ENCODE measurements around the gene JAK2. TPM values are rescaled to one million over a fixed set of nuclear protein-coding genes. Genes with fewer than 3 reads are reported as not detected.

Gene JAK2
- total RNA-seq, 1 experiment from 2014 or later: 3.3 TPM

DNA sequence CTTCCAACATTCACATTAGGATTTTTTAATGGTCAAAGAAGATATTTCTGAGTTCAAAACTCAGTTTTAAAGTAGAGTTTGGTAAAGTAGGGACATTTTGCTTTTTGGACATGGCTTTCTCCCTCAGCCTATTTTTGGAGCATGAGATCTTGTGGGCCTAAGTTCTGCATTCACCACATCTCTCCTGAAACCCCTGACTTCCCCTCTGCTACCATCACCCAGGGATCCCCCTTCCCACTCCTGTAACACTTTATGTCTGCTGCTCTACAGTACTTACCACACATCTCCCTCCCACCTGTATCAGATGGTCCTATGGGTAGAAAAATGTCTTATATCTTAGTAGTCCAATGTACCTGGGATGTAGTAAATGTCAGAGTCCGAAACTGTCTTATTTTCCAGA lies 48.2 kb upstream of the JAK2 start:
- Mint-ChIP-seq H3K27ac (no peak overlapping the region), H3K27me3 (ENCODE audit: low read depth) (no peaks in the 10 kb centered on the region), H3K9me3 (no peaks in the 10 kb centered on the region), H3K4me3 (no peak overlapping the region), H3K36me3 (no peaks in the 10 kb centered on the region), H3K4me1 (no peaks in the 10 kb centered on the region)
- POLR2A ChIA-PET: no interaction called here
- TF ChIP-seq E2F4 (CRISPR knock-in tag; IDR thresholded peaks at IDR 0.05; ENCODE audit: borderline replicate concordance, low read depth) (no peak), NR3C1 (CRISPR knock-in tag; conservative IDR thresholded peaks at IDR 0.05; ENCODE audit: low read depth) (no peak), SP1 (CRISPR knock-in tag; conservative IDR thresholded peaks at IDR 0.05) (no peak), HMGA2 (CRISPR knock-in tag; IDR thresholded peaks at IDR 0.05) (no peak), TP53 (CRISPR knock-in tag; IDR thresholded peaks at IDR 0.05) (no peak), ERG (CRISPR knock-in tag; IDR thresholded peaks at IDR 0.05) (no peak), NFE2L1 (CRISPR knock-in tag; IDR thresholded peaks at IDR 0.05) (no peak), MLX (CRISPR knock-in tag; IDR thresholded peaks at IDR 0.05) (no peak), TEAD1 (CRISPR knock-in tag; IDR thresholded peaks at IDR 0.05) (no peak), KAT7 (CRISPR knock-in tag; IDR thresholded peaks at IDR 0.05; ENCODE audit: borderline replicate concordance) (no peak), ZBTB43 (CRISPR knock-in tag; IDR thresholded peaks at IDR 0.05) (no peak), NFATC4 (CRISPR knock-in tag; IDR thresholded peaks at IDR 0.05) (no peak)
- TF ChIP-seq, protein P1, sequence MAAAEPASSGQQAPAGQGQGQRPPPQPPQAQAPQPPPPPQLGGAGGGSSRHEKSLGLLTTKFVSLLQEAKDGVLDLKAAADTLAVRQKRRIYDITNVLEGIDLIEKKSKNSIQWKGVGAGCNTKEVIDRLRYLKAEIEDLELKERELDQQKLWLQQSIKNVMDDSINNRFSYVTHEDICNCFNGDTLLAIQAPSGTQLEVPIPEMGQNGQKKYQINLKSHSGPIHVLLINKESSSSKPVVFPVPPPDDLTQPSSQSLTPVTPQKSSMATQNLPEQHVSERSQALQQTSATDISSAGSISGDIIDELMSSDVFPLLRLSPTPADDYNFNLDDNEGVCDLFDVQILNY (CRISPR knock-in tag; IDR thresholded peaks at IDR 0.05): no peak
- TF ChIP-seq, protein P2, sequence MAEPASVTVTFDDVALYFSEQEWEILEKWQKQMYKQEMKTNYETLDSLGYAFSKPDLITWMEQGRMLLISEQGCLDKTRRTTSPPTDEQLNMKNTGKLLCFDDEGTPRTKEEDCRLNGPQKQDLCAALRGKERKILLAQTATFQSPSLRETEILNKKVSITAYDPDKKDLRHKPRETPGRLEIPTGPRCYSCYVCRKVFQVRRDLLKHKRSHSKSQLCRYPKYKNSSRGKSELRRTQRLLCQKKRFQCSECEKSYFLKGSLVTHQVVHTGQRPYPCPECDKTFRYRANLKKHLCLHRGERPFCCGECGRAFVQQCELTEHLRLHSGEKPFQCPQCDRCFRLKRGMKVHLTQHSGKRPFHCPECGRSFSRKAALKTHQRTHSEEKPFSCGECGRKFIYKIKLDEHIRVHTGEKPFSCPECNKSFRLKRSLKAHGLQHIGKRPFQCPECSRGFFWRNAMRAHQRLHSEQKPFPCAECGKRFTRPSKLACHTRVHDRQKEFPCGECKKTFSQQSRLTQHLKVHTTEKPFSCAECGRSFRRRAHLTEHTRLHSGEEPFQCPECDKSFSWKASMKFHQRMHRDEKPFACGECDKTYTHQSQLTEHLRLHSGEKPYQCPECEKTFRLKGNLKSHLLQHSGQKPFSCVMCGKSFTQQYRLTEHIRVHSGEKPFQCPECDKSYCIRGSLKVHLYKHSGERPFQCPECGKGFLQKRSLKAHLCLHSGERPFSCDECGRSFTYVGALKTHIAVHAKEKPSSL (CRISPR knock-in tag; conservative IDR thresholded peaks at IDR 0.05): no peak
- TF ChIP-seq, protein P3, sequence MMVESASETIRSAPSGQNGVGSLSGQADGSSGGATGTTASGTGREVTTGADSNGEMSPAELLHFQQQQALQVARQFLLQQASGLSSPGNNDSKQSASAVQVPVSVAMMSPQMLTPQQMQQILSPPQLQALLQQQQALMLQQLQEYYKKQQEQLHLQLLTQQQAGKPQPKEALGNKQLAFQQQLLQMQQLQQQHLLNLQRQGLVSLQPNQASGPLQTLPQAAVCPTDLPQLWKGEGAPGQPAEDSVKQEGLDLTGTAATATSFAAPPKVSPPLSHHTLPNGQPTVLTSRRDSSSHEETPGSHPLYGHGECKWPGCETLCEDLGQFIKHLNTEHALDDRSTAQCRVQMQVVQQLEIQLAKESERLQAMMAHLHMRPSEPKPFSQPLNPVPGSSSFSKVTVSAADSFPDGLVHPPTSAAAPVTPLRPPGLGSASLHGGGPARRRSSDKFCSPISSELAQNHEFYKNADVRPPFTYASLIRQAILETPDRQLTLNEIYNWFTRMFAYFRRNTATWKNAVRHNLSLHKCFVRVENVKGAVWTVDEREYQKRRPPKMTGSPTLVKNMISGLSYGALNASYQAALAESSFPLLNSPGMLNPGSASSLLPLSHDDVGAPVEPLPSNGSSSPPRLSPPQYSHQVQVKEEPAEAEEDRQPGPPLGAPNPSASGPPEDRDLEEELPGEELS (CRISPR knock-in tag; IDR thresholded peaks at IDR 0.05): no peak
- TF ChIP-seq, protein P4, sequence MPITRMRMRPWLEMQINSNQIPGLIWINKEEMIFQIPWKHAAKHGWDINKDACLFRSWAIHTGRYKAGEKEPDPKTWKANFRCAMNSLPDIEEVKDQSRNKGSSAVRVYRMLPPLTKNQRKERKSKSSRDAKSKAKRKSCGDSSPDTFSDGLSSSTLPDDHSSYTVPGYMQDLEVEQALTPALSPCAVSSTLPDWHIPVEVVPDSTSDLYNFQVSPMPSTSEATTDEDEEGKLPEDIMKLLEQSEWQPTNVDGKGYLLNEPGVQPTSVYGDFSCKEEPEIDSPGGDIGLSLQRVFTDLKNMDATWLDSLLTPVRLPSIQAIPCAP (CRISPR knock-in tag; IDR thresholded peaks at IDR 0.05): no peak
- TF ChIP-seq, protein P5, sequence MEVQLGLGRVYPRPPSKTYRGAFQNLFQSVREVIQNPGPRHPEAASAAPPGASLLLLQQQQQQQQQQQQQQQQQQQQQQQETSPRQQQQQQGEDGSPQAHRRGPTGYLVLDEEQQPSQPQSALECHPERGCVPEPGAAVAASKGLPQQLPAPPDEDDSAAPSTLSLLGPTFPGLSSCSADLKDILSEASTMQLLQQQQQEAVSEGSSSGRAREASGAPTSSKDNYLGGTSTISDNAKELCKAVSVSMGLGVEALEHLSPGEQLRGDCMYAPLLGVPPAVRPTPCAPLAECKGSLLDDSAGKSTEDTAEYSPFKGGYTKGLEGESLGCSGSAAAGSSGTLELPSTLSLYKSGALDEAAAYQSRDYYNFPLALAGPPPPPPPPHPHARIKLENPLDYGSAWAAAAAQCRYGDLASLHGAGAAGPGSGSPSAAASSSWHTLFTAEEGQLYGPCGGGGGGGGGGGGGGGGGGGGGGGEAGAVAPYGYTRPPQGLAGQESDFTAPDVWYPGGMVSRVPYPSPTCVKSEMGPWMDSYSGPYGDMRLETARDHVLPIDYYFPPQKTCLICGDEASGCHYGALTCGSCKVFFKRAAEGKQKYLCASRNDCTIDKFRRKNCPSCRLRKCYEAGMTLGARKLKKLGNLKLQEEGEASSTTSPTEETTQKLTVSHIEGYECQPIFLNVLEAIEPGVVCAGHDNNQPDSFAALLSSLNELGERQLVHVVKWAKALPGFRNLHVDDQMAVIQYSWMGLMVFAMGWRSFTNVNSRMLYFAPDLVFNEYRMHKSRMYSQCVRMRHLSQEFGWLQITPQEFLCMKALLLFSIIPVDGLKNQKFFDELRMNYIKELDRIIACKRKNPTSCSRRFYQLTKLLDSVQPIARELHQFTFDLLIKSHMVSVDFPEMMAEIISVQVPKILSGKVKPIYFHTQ (CRISPR knock-in tag; IDR thresholded peaks at IDR 0.05): no peak
- no peak for ATAC-seq
- CTCF ChIA-PET: no interaction called here
- DNase-seq (ENCODE audit: low spot score): no peak
